Esophagus muscularis mucosa (tissue), 4 donors: ENCODE measurements around the gene MAGI1. TPM values are rescaled to one million over a fixed set of nuclear protein-coding genes. Genes with fewer than 3 reads are reported as not detected.

Experiments used
- DNase-seq: peaks from one replicate; pipeline ENCODE4 v3.0.0-alpha.2; 2017; ENCODE audit errors: extremely low spot score
- H3K27ac ChIP-seq, 4 donors: fragments of 200-600 bp; sonication (generic); replicated peaks in 1 of 4; 1 replicate in 3 of 4; 2 replicates in 1 of 4; pipeline ENCODE4 v1.5.1; 2016 to 2019; ENCODE audit warnings: mild to moderate bottlenecking in 1 of 4
- H3K27me3 ChIP-seq, 4 donors: fragments of 200-600 bp; sonication (generic); one replicate each; pipeline versions ENCODE4 v1.5.1 to v1.6.0; 2016 to 2019
- H3K36me3 ChIP-seq, 4 donors: fragments of 200-600 bp; sonication (generic); one replicate each; pipeline ENCODE4 v1.5.1; 2016 to 2019
- H3K4me1 ChIP-seq, 4 donors: fragments of 200-600 bp; sonication (generic); one replicate each; pipeline ENCODE4 v1.5.1; 2016 to 2019
- H3K4me3 ChIP-seq, 4 donors: fragments of 200-600 bp; sonication (generic); 1 replicate in 2 of 4; 2 replicates in 2 of 4; pipeline ENCODE4 v1.5.1; 2016 to 2019; ENCODE audit warnings: mild to moderate bottlenecking in 4 of 4, moderate library complexity in 1 of 4
- H3K9me3 ChIP-seq, 4 donors: fragments of 200-600 bp; sonication (generic); 1 replicate in 3 of 4; 2 replicates in 1 of 4; pipeline ENCODE4 v1.5.1; 2016 to 2019
- CTCF ChIP-seq, 3 experiments: fragments of 200-600 bp in 2 of 3; fragments of 450-650 bp in 1 of 3; sonication (generic) in 2 of 3; IDR thresholded peaks; one replicate each; pipeline ENCODE4 v1.5.1; 2017 to 2019; ENCODE audit warnings: antibody characterized with exemption in 3 of 3, mild to moderate bottlenecking in 2 of 3, moderate library complexity in 1 of 3
- EP300 ChIP-seq: sonication (generic); formaldehyde crosslinking; IDR thresholded peaks from one replicate; pipeline ENCODE4 v1.6.1; 2017; ENCODE audit warnings: antibody characterized with exemption
- POLR2A ChIP-seq: fragments of 450-650 bp; IDR thresholded peaks from one replicate; pipeline ENCODE4 v1.6.1; 2017; ENCODE audit warnings: antibody characterized with exemption, moderate library complexity, mild to moderate bottlenecking, low read depth
- POLR2AphosphoS5 ChIP-seq, 2 donors: sonication (generic); formaldehyde crosslinking; IDR thresholded peaks; one replicate each; pipeline ENCODE4 v1.6.1; 2017; ENCODE audit warnings: antibody characterized with exemption in 2 of 2
- WGBS: methylation state at CpG from one replicate; pipeline ENCODE4 v1.1.5; 2018; 5-methylcytosine and 5-hydroxymethylcytosine counted together
- intact Hi-C: fragments of 100-400 bp; cut with DNase I; formaldehyde crosslinking; loops from one replicate; pipeline ENCODE4 v1.15.1; 2023
- total RNA-seq, 4 donors: library from RNA; depleted of rRNA; stranded (reverse); fragments of >200 nt; gene quantifications; one replicate each; pipeline versions ENCODE4 v1.1.0 to v1.2.1, GENCODE V29; 2016

MAGI1 gene
- total RNA-seq, 4 donors from 2014 or later = 17.1 to 35.1 (median 25.2) TPM

GRCh38 chr3:65582012-65582717, 456.6 kb downstream of the MAGI1 start:
- Histone ChIP-seq H3K4me1 (peaks cover 15 to 27% (median 21%) of the 10 kb centered on the region in 4 donors), H3K27ac (no peak overlapping the region), H3K27me3 (no peaks in the 10 kb centered on the region), H3K36me3 (no peaks in the 10 kb centered on the region), H3K4me3 (no peak overlapping the region), H3K9me3 (no peaks in the 10 kb centered on the region)
- DNase-seq = no peak
- intact Hi-C loops = no loop called here
- 87% methylated on average over 7 of the region's 7 CpGs for WGBS
- no peak for TF ChIP-seq POLR2AphosphoS5 (IDR thresholded peaks at IDR 0.05)
- TF ChIP-seq EP300 = no peak
- TF ChIP-seq CTCF (IDR thresholded peaks at IDR 0.05) = no peak
- no peak for TF ChIP-seq POLR2A

GRCh38 chr3:65581313-65581712, 457.4 kb downstream of the MAGI1 start:
- no peak overlapping the region for H3K4me3 ChIP-seq
- no peak for DNase-seq
- H3K4me1 ChIP-seq = peaks cover 23 to 29% (median 25%) of the 10 kb centered on the region in 4 donors
- no peaks in the 10 kb centered on the region for H3K9me3 ChIP-seq
- H3K27ac ChIP-seq = no peak overlapping the region
- no peaks in the 10 kb centered on the region for H3K36me3 ChIP-seq
- 88% methylated on average over 2 of the region's 2 CpGs for WGBS
- intact Hi-C loops = no loop called here
- TF ChIP-seq CTCF (IDR thresholded peaks at IDR 0.05) = no peak
- no peak for TF ChIP-seq EP300
- no peak for TF ChIP-seq POLR2AphosphoS5 (IDR thresholded peaks at IDR 0.05)
- TF ChIP-seq POLR2A = no peak
- H3K27me3 ChIP-seq = no peaks in the 10 kb centered on the region

GRCh38 chr3:65578861-65579260, 459.9 kb downstream of the MAGI1 start:
- H3K9me3 ChIP-seq = no peaks in the 10 kb centered on the region
- peaks cover 19 to 26% (median 22%) of the 10 kb centered on the region in 4 donors for H3K4me1 ChIP-seq
- DNase-seq = no peak
- no peak overlapping the region for H3K27ac ChIP-seq
- H3K36me3 ChIP-seq = no peaks in the 10 kb centered on the region
- intact Hi-C loops = no loop called here
- TF ChIP-seq CTCF (IDR thresholded peaks at IDR 0.05) = no peak
- no peak for TF ChIP-seq EP300
- no peak for TF ChIP-seq POLR2AphosphoS5 (IDR thresholded peaks at IDR 0.05)
- no peak for TF ChIP-seq POLR2A
- no peak overlapping the region for H3K4me3 ChIP-seq
- H3K27me3 ChIP-seq = no peaks in the 10 kb centered on the region
- 95% methylated on average over 5 of the region's 5 CpGs for WGBS

GRCh38 chr3:65577843-65578430, 460.8 kb downstream of the MAGI1 start:
- 73% methylated on average over 8 of the region's 8 CpGs for WGBS
- H3K4me3 ChIP-seq = no peak overlapping the region
- intact Hi-C loops = no loop called here
- peak overlapping the region in 3 of 4 donors; percentile 30 to 40 (median 31) for H3K27ac ChIP-seq
- H3K9me3 ChIP-seq = no peaks in the 10 kb centered on the region
- peaks cover 10 to 21% (median 19%) of the 10 kb centered on the region in 4 donors for H3K4me1 ChIP-seq
- TF ChIP-seq POLR2A = no peak
- TF ChIP-seq CTCF (IDR thresholded peaks at IDR 0.05) = no peak
- no peak for TF ChIP-seq EP300
- no peak for TF ChIP-seq POLR2AphosphoS5 (IDR thresholded peaks at IDR 0.05)
- no peaks in the 10 kb centered on the region for H3K27me3 ChIP-seq
- no peaks in the 10 kb centered on the region for H3K36me3 ChIP-seq
- DNase-seq = no peak
